HT1080 (cell line): ENCODE results near the gene ASPHD1. TPM values are rescaled to one million over a fixed set of nuclear protein-coding genes. Genes with fewer than 3 reads are reported as not detected.
"Not testable (repeated sequence)": the region's sequence is repeated elsewhere in the genome, so short reads cannot be mapped to it uniquely, and the experiment has no call there.

Experiments used
- DNase-seq: peaks from one replicate; pipeline ENCODE4 v3.0.0-alpha.2; 2015; ENCODE audit warnings: low read depth
- total RNA-seq: library from RNA; depleted of rRNA; stranded (reverse); fragments of >200 nt; shearing (Covaris generic); gene quantifications from 2 replicates; pipeline ENCODE4 v1.2.3, GENCODE V29; 2014

ASPHD1 gene
- total RNA-seq, 1 experiment from 2014 or later: 9.3 TPM

- DNase-seq: peak; percentile 12
These were observed 22.9 kb upstream of the ASPHD1 start for GRCh38 chr16:29877266-29877961.

- no peak for DNase-seq
These were observed 22.1 kb upstream of the ASPHD1 start for GRCh38 chr16:29878172-29878571.

GRCh38 chr16:29881050-29881449 is 19.2 kb upstream of the ASPHD1 start:
- DNase-seq: no peak

GRCh38 chr16:29883987-29884386 is 16.3 kb upstream of the ASPHD1 start:
- DNase-seq: no peak

- not testable (repeated sequence) for DNase-seq
These were observed 10.9 kb upstream of the ASPHD1 start for GRCh38 chr16:29889372-29889771.

- DNase-seq: no peak
These were observed 8.5 kb upstream of the ASPHD1 start for GRCh38 chr16:29891525-29892457.

GRCh38 chr16:29892458-29892813 is 7.9 kb upstream of the ASPHD1 start:
- no peak for DNase-seq

- DNase-seq: no peak
These were observed 6.7 kb upstream of the ASPHD1 start for GRCh38 chr16:29893553-29893952.

GRCh38 chr16:29894352-29894751 is 5.9 kb upstream of the ASPHD1 start:
- DNase-seq: no peak

GRCh38 chr16:29896841-29897240 is 3.4 kb upstream of the ASPHD1 start:
- no peak for DNase-seq

- DNase-seq: no peak
These were observed 3.0 kb upstream of the ASPHD1 start for GRCh38 chr16:29897333-29897732.

- no peak for DNase-seq
These were observed 2.0 kb upstream of the ASPHD1 start for GRCh38 chr16:29898135-29898803.

GRCh38 chr16:29898804-29899515 is 1.3 kb upstream of the ASPHD1 start:
- no peak for DNase-seq

- peak; percentile 91 for DNase-seq
These were observed 679 bp upstream of the ASPHD1 start, which contains the start of gene SEZ6L2 for GRCh38 chr16:29899516-29900101. SEZ6L2 (minus strand) TSS chr16:29899550; CDS start chr16:29899019, 531 bp downstream.

GRCh38 chr16:29900888-29901606 is 759 bp downstream of the ASPHD1 start:
- DNase-seq: no peak

GRCh38 chr16:29901607-29901945 is 1.3 kb downstream of the ASPHD1 start:
- DNase-seq: no peak

- no peak for DNase-seq
These were observed 3.3 kb downstream of the ASPHD1 start for GRCh38 chr16:29903590-29903989.

- DNase-seq: no peak
These were observed 4.7 kb downstream of the ASPHD1 start for GRCh38 chr16:29904947-29905346.

GRCh38 chr16:29905668-29906067 is 5.4 kb downstream of the ASPHD1 start:
- DNase-seq: no peak

GRCh38 chr16:29906520-29907244 is 6.4 kb downstream of the ASPHD1 start:
- no peak for DNase-seq
